ENCODE results near the gene CAT.
"Not testable (repeated sequence)": the region's sequence is repeated elsewhere in the genome, so short reads cannot be mapped to it uniquely, and the experiment has no call there.

CAT gene

DNA sequence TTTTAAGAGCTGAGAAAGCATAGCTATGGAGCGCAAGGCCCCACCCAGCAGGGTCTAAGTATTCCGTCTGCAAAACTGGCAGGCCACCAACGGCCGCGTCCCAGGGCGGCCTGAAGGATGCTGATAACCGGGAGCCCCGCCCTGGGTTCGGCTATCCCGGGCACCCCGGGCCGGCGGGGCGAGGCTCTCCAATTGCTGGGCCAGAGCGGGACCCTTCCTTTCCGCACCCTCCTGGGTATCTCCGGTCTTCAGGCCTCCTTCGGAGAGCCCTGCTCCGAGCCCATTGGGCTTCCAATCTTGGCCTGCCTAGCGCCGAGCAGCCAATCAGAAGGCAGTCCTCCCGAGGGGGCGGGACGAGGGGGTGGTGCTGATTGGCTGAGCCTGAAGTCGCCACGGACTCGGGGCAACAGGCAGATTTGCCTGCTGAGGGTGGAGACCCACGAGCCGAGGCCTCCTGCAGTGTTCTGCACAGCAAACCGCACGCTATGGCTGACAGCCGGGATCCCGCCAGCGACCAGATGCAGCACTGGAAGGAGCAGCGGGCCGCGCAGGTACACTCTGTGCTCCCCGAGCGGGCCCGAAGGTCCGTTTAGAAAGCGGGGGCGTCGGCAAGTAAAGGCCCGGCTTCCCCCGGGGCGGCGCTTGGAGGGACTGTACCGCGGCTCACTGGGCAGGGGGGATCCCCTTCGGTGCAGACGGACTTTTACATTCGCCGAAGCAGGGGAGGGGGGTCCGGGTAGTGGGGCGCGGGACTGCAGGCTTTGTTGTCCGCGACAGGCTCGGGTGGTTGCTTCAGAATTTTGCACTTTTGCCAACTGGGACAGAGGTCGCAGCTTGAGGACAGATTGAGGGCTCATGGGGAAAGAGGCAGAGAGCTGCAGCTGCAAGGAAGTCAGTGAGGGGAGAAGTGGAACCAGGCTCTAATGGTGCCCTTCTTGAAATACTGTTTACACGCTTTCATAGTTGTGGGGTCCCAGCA, at the start of gene CAT:
Gene CAT (plus strand): TSS at position 406 of the 979 bp plus-strand sequence. CDS start 80 bp downstream, at position 486.
- DNase-seq = peak; percentile 34 to 97 (median 91)

DNA sequence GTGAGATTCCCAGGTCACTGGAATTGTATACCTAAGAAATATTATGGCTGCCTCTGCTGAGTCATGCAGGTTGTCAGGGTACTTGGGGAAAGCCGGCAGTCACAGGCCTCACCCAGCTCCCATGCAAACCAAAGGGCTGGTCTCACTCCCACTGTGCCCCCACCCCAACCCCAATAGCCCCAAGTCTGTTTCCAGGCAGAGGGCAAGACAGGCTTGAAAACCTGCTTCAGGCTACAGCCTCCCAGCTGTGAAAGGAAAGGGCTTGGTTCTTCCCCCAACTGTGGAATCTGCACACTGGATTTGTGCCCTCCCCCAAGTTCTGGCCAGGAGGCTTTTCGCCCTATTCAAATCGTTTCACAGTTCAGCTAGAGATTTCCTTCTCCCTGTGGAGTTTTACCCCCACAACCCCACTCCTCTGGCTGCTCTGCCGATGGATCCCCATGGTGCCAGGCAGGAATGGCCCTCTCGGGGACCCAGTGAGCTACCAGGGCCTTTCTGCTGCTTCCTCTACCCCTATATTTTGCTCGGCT, 43.9 kb upstream of the CAT start:
- DNase-seq = no peak

DNA sequence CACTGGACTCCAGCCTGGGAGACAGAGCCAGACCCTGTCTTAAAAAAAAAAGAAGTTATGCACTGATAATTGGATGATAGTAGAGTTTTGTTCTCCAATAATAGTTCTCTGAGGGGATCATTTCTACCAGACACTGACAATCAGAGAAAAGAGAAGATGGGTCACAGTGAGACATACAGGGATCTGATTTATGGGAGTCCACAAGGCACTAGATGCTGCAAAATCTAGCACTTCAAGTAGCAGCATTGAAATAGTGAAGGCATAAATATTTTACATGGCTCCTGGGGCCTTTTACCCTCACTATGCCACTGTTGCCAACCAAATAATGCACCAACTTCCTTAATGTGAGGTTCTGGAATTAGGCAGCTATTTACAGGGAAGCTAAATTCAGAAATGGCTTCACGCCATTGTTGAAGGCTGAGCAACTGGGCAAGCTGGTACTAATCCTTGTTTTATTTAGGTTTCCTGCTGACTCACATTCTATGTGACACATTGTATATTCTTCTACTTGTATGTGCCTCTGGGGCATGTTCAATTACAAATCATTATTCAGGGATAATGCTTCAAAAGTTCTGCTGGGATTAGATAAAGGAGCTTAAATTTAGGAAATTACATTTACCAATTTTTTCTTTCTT, 42.7 kb upstream of the CAT start:
- no peak for DNase-seq

DNA sequence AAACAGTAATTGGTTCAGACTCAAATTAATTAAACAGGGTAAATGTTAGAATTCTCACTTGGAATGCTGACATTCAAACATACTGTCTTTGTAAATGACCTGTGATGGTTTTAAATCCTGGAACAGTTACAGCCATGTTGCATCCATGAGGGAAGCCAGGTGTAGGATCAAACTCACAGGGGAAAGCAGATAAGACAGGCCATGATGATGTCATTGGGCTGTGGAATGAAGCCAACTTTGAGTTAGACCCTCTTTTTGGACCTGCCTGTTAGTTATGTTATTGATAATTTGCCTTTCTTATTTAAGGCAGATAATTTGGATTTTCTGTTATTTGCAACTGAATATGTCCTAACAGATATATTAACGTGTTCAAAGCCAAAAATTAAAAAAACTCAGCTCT, 41.6 kb upstream of the CAT start:
- no peak for DNase-seq

DNA sequence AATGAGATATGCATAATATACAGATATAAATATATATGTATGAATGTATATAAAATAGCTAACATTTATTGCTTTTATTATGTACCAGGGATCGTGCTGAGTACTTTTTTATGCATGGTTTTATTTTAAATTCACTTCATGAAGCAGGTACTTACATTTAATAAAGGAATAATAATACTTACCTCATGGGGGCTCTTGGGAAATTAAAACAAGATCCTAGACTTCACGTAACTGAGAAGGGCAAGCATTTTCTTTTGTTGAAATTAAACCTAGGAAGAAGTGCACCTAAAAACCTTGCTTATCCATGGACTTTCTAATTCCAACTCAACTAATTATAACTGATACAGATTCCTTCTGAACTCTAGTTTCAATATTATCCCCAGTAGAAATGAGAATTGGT, 40.9 kb upstream of the CAT start:
- DNase-seq = no peak

DNA sequence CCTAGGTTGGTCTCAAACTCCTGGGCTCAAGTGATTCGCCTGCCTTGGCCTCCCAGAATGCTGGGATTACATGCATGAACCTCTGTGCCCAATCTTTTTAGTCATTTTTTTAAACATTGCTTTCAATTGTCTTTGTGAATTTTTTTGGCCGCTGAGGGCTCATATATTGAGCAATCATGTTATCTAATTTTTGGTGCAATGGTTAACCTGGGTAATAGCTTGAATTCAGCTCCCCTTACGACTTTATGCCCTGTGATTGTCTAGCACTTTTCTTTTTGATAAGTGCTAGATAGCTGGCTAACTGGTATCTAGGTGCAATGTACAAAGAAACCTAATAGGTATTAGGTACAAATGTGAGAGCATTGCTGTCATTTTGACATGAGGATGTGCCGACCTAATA, 35.3 kb upstream of the CAT start:
- DNase-seq = no peak

DNA sequence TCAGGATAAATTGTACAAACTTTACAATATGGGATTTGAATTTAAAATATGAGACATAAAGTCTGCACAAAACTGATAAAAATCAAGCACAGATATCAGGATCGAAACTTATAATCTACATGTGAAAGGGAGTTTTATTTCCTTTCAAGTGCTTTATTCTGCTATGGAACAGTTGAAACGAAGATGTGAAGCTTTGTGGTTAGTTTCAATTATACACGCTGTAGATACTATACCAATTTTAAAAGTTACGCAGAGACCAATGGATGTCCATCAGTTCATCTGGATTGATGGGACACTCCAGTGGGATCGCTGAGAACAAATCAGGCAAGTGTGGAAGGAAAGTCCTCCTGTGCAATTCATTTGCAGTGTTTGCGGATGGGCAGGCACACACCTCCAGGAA, 34.5 kb upstream of the CAT start:
- no peak for DNase-seq

DNA sequence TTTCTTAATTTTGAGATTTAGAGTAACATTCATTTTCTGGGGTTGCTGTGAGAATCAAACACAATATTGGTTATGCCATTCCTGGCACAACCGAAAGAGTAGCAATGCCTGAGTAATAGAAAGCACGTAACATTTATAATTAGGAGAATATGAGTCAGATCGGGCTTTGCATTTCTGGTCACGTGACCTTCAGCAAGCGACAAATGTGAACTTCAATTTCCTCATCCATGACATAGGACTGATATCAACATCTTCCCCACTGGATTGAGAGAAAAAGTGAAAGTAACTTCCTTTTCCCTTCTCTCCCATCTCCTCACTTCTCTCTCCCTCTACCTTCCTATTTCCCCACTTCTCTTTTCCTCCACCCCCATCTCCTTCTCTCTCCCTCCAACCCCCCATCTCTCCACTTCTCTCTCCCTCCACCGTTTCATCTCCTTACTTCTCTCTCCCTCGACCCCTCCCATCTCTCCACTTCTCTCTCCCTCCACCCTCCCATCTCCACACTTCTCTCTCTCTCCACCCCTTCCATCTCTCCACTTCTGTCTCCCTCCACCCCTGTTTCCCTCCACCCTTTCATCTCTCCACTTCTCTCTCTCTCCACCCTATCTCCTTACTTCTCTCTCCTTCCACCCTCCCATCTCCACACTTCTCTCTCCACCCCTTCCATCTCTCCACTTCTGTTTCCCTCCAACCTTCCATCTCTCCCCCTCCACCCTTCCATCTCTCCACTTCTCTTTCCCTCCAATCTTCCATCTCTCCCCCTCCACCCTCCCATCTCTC, 33.5 kb upstream of the CAT start:
- DNase-seq = no peak

DNA sequence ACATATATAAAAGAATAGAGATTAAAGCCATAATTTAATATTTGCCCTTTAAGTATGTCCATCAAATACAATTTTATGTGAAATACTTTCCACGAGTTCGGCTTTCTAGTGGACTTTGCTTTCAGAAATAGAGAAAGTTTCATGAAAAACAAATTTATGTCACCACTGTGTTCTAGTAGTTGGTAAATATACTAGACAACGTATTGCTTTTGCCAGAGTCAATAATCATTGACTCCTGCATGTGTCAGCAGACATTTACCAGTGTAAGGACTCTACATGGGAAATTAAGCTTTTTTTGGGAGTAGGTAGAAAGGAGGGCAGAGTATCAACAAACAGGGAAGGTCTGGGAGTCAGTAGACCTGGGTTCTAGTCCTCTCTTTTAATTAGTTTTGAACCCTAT, 32.3 kb upstream of the CAT start:
- DNase-seq = no peak

DNA sequence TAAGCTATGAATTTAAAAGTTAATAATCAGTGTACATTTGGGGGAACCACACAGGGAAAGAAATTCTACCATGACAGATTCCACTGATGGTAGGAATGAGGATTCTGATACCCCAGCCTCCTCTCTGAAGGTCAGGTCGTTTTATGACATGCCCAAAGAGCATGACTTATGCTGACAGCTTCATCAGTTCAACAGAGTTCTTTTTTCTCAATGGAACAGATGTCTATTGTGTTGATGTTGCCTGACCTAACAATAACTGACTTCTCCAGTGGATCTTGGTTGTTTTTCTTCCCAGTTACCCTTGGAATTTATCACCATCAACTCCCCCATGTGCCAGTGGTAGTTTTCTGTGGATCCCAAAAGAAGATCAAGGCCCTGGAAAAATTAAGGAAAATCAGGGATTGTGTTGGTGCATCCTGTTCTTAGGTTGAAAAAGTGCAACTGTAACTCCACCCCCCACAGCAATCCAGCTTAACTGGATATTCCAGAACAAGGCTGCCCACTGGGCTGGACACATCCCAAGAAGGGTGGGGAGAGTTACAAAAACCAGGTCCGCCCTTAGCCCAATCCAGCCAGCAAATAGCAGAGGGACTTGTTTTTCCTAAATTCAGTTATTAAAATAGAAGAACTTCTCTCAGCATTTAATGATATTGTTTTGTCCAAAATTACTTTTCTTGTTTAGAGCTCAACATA, 31.5 kb upstream of the CAT start:
- DNase-seq = peak in 1 of 51 donors; percentile 18

DNA sequence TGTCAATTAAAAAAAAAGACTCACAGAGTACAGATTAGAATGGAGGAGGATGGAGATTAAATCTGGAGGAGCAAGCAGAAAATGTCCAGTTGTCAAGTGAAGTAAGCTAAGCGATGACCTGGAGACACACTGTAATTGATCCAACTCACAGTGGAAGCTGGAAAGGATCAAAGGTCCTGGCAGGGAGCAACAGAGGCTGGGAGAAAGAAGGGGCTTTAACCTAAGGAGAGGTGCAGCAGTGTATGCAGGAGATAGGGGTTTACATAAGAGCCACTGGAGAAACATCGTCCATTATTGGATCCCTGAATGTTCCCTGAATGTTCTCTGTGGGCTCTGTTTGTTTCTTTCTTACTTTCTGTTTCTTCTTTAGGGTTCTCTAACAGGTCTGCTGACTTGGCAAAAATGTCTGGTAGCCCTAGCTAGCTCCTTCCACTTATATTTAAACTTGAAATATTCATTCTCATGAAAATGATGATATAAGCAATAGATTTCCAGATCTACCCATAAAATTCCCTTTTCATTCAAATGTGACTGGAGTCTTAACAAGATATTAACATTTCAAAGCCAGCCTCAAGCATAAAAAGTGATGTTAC, 30.1 kb upstream of the CAT start:
- DNase-seq = no peak

DNA sequence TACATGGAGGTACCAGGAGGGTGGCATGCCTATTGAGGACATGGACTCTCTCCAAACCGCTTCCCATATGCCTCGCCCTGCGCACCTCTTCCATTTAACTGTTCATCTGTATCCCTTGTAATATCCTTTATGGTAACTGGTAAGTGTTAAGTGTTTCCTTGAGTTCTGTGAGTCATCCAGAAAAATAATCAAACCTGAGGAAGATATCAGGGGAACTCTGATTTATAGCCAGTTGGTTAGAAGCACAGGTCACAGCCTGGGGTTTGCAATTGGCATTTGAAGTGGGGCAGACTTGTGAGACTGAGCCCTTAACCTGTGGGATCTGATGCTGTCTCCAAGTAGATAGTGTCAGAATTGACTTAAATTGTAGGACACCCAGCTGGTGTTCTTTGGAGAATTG, 27.6 kb upstream of the CAT start:
- DNase-seq = no peak

DNA sequence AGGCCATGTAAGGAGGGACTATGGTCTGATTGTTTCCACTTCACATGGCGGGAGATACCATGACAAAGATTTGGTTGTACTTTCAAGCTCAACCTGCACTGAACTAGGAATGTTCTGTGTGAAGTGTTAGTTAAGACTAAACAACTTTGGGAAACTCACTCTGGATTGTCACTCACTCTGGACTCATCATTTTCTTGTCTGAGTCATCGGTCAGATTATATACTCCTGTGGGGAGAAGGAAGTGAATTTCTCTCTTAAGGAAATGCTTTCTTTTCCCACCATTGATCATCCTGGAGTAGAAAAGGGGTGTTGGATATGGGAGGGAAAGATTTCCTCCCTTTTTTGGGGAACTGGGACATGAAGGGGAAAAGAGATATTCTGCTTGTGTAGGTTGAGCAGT, 26.9 kb upstream of the CAT start:
- DNase-seq = no peak

DNA sequence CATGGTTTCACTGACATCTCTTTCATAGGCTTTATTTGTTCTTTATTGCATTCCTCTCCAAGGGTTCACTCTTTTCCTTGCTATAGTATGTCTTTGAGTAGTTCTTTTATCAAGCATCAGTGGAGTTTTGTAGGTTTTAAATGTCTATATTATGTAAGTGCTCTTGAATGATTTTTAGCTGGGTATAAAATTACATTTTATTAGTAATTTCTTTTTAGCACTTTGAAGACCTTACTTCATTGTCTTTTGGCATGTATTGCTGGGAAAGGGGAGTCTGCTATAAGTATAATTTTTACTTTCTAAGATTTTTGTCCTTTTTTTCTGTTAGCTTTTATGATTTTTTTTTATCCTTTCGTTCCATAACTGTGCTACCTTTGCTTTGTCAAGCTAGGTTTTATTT, 25.5 kb upstream of the CAT start:
- DNase-seq = no peak

DNA sequence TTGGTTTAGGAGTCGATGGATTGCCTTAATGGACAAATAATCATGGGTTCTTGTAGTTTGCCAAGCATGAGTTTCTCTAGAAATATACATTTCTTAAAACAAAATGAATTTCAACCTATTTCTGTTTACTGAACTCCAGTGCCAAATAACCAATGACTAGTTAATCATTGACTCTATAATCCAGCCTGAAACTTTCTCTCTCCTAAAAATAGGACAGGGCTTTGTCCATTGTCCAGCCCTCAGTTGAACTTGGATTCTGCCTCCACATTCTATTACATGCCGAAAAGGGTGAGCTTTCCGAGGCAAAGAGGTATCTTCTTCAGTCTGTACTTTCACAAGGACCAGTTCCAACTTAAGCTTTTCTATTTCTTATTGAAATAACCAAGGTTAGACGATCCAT, 23.2 kb upstream of the CAT start:
- no peak for DNase-seq

DNA sequence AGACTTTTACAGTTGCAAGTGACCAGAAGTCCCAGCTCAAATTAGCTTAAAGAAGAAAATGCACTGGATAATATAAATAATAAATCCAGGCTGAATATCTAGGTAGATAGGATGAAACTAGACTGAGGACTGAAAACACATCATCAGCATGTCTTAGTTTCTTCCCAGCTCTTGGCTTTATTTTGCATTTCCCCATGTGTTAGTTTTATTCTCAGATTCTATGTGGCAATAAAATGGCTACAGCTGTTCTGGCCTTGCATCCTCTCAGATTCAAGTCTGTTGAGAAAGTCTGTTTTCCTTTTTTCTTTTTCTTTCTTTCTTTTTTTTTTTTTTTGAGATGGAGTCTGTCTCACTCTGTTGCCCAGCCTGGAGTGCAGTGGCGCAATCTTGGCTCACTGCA, 22.6 kb upstream of the CAT start:
- DNase-seq = no peak

DNA sequence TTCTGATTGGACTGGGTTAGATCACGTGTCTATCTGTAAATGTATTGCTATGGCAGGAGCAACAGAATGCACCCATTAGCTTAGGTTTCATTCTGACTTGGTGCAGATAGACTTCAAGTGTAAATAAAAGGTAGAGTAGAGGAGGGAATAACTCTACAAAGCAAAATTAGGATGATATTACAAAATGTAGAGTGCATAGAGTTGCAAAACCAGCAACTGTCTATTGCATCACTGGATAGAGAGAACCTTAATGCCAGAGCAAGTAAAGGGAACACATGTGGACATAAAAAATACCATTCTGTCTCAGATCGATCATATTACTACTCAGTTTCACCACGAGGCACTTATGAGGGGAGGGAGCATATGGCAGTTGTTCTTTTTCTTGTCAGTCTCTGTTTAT, 22.0 kb upstream of the CAT start:
- DNase-seq = no peak

DNA sequence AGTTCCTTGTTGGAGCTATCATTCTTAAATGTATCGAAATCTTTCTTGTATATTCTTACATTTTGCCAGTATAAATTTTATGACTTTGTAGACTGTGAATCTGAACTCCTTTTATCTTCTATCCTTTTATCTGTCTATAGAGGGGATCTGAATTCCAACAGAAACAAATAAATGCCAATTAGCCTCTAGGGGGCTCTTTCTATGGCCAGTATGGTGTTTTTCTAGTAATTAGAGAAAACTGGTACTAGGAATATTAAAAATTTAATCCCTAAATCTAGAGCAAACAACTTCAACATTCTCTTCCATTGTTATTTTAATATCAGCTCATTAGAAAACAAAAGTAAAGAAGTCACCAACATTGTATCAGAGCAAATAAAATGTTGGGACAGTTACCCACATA, 21.5 kb upstream of the CAT start:
- DNase-seq = no peak

DNA sequence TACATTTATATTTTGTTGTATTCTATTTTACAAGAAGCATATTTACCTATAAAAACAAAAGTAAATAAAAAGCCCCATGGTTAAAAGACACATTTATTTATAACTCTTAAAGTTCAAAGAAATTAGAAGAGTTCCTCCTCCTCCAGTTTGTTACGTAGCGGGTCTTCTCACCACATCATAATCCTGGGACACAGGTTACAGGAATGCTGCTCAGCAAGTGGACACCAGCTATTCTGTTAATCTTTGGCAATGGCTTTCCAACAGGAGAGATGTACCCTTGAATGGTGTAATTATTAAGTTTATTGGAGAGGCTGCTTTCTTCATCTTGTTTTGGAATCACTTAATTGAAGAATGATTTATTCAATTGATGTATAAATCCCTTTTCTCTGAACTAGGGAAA, 19.6 kb upstream of the CAT start:
- no peak for DNase-seq

DNA sequence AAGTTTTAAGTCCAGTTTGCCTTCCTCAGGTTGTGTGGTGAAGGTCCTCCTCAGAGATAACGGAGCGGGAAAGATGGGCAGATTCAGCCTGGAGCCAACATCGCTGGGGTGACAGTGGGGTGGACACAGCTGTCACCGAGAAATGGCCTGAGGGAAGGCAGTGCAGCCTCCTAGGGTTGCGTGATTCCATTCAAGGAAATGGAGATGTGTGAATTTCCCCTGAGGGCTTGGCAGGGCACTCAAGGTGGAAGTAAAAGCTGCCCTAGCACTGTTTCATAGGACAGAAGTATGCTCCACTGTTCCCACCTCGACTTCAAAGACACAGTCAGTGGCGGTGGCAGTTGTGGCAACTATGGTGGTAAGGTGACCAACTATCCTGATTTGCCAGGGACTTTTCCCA, 15.4 kb upstream of the CAT start:
- DNase-seq = no peak

DNA sequence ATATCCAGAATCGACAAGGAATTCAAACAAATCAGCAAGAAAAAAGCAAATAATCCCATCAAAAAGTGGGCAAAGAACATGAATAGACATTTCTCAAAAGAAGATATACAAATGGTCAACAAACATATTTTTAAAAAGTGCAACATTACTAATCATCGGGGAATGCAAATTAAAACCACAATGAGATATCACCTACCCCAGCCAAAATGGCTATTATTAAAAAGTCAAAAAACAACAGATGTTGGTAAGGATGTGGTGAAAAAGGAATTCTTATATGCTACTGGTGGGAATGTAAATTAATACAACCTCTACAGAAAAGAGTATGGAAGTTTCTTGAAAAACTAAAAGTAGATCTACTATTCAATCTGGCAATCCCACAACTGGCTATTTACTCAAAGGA, 13.9 kb upstream of the CAT start:
- DNase-seq = not testable (repeated sequence)

All from hypothalamus (tissue), 51 donors.